H1 (cell line): Measurements from ENCODE around the gene FNDC1. TPM values are rescaled to one million over a fixed set of nuclear protein-coding genes. Genes with fewer than 3 reads are reported as not detected.

Source experiments
- CTCF ChIA-PET: fragments of 300-600 bp; sonication (Branson Sonifier 250); formaldehyde crosslinking; loops from one replicate; lab custom pipeline; 2021; ENCODE audit not compliant: partially characterized antibody; lab: Charles Lee
- POLR2A ChIA-PET: fragments of 300-600 bp; sonication (Branson Sonifier 250); formaldehyde crosslinking; loops from one replicate; lab custom pipeline; 2021; ENCODE audit warnings: inconsistent platforms; ENCODE audit not compliant: partially characterized antibody; lab: Charles Lee
- DNase-seq, 2 experiments: peaks; one replicate each; pipeline versions ENCODE4 v3.0.0 to v3.0.0-alpha.2; 2010 to 2022; ENCODE audit warnings: low spot score in 2 of 2, low read depth in 1 of 2, mixed read lengths in 1 of 2
- FAIRE-seq: peaks from 2 replicates; lab custom pipeline; 2011; peaks lifted over from hg19 to GRCh38; lab: Jason Lieb, UNC
- H2AFZ ChIP-seq: 2 replicates; pipeline ENCODE4 v1.8.1; 2012; ENCODE audit warnings: low read length, inconsistent platforms
- H2AK5ac ChIP-seq: 2 replicates; pipeline ENCODE4 v1.6.1; 2013; ENCODE audit warnings: low read depth, low read length
- H2BK120ac ChIP-seq: replicated peaks from 2 replicates; pipeline ENCODE3; 2013; ENCODE audit warnings: low read depth, low read length, inconsistent platforms
- H2BK12ac ChIP-seq: 2 replicates; pipeline ENCODE4 v1.6.1; 2013; ENCODE audit warnings: low read depth, low read length
- H2BK15ac ChIP-seq: 2 replicates; pipeline ENCODE4 v1.6.1; 2013; ENCODE audit warnings: low read length
- H2BK20ac ChIP-seq: 2 replicates; pipeline ENCODE4 v1.6.1; 2013; ENCODE audit warnings: low read length
- H2BK5ac ChIP-seq: 2 replicates; pipeline ENCODE4 v1.6.1; 2013; ENCODE audit warnings: low read depth, low read length
- H3K14ac ChIP-seq: 2 replicates; pipeline ENCODE4 v1.6.1; 2013; ENCODE audit warnings: inconsistent platforms; ENCODE audit not compliant: insufficient read length
- H3K18ac ChIP-seq: 2 replicates; pipeline ENCODE4 v1.6.1; 2013; ENCODE audit warnings: low read length; ENCODE audit errors: extremely low read depth
- H3K23ac ChIP-seq: 2 replicates; pipeline ENCODE4 v1.6.1; 2013; ENCODE audit warnings: inconsistent platforms; ENCODE audit not compliant: insufficient read length
- H3K23me2 ChIP-seq: 2 replicates; pipeline ENCODE4 v1.6.1; 2013; ENCODE audit warnings: low read depth, low read length
- H3K27ac ChIP-seq: 2 replicates; pipeline ENCODE4 v1.6.1; 2011; ENCODE audit warnings: low read depth, low read length, inconsistent platforms
- H3K27me3 ChIP-seq, 4 experiments: replicated peaks in 1 of 4; 1 replicate in 1 of 4; 2 replicates in 3 of 4; pipeline versions ENCODE4 v1.6.1 to v1.8.1; 2011 to 2013; ENCODE audit warnings: low read length in 3 of 4, mild to moderate bottlenecking in 3 of 4, inconsistent platforms in 2 of 4, mixed read lengths in 2 of 4, moderate library complexity in 1 of 4; ENCODE audit not compliant: control insufficient read depth in 3 of 4, insufficient read depth in 3 of 4; ENCODE audit errors: extremely low read depth in 1 of 4
- H3K36me3 ChIP-seq, 4 experiments: 2 replicates each; pipeline versions ENCODE4 v1.6.1 to v1.8.1; 2011 to 2013; ENCODE audit warnings: mild to moderate bottlenecking in 4 of 4, low read length in 3 of 4, moderate library complexity in 2 of 4, control low read depth in 1 of 4, inconsistent platforms in 1 of 4; ENCODE audit not compliant: insufficient read depth in 4 of 4, control insufficient read depth in 2 of 4
- H3K4ac ChIP-seq: replicated peaks from 2 replicates; pipeline ENCODE3; 2013; ENCODE audit warnings: low read length, low read depth, mixed read lengths, inconsistent platforms; ENCODE audit not compliant: insufficient read length
- H3K4me1 ChIP-seq, 4 experiments: replicated peaks in 1 of 4; 1 replicate in 1 of 4; 2 replicates in 3 of 4; pipeline versions ENCODE4 v1.6.1 to v1.8.1; 2011 to 2013; ENCODE audit warnings: low read length in 3 of 4, inconsistent platforms in 2 of 4, mixed read lengths in 1 of 4; ENCODE audit not compliant: insufficient read depth in 4 of 4, control insufficient read depth in 3 of 4
- H3K4me2 ChIP-seq, 2 experiments: 2 replicates each; pipeline versions ENCODE4 v1.6.1 to v1.8.1; 2011 to 2013; ENCODE audit warnings: low read depth in 2 of 2, low read length in 2 of 2, control low read depth in 1 of 2, inconsistent platforms in 1 of 2, mild to moderate bottlenecking in 1 of 2; ENCODE audit not compliant: insufficient read depth in 1 of 2
- H3K4me3 ChIP-seq, 4 experiments: fragments of 200-600, 300-600 bp in 1 of 4; sonication (generic), shearing (Covaris generic), sonication (Bioruptor Twin) in 1 of 4; 2 replicates each; pipeline versions ENCODE4 v1.5.1 to v1.8.1; 2011 to 2016; ENCODE audit warnings: low read length in 4 of 4, low read depth in 3 of 4, control low read depth in 2 of 4, inconsistent platforms in 2 of 4, mild to moderate bottlenecking in 2 of 4, mixed read lengths in 1 of 4, moderate library complexity in 1 of 4; ENCODE audit not compliant: insufficient read depth in 2 of 4; ENCODE audit errors: extremely low read depth in 1 of 4
- H3K56ac ChIP-seq: replicated peaks from 2 replicates; pipeline ENCODE3; 2013; ENCODE audit warnings: low read depth, mild to moderate bottlenecking, mixed read lengths, low read length, inconsistent platforms; ENCODE audit not compliant: insufficient read length
- H3K79me1 ChIP-seq: 2 replicates; pipeline ENCODE4 v1.6.1; 2013; ENCODE audit warnings: low read depth, low read length, control low read depth
- H3K79me2 ChIP-seq, 2 experiments: 2 replicates each; pipeline versions ENCODE4 v1.6.1 to v1.8.1; 2012 to 2013; ENCODE audit warnings: low read length in 2 of 2, mild to moderate bottlenecking in 2 of 2, inconsistent platforms in 1 of 2; ENCODE audit not compliant: insufficient read depth in 2 of 2, control insufficient read depth in 1 of 2
- H3K9ac ChIP-seq, 4 experiments: replicated peaks in 1 of 4; 1 replicate in 1 of 4; 2 replicates in 3 of 4; pipeline versions ENCODE4 v1.6.1 to v1.8.1; 2011 to 2013; ENCODE audit warnings: low read depth in 3 of 4, low read length in 3 of 4, control low read depth in 2 of 4, mild to moderate bottlenecking in 2 of 4, moderate library complexity in 2 of 4, inconsistent platforms in 1 of 4; ENCODE audit errors: extremely low read depth in 1 of 4
- H3K9me3 ChIP-seq, 2 experiments: 2 replicates each; pipeline versions ENCODE4 v1.6.1 to v1.8.1; 2012 to 2013; ENCODE audit warnings: mild to moderate bottlenecking in 2 of 2, moderate library complexity in 2 of 2, control low read depth in 1 of 2, inconsistent platforms in 1 of 2, low read depth in 1 of 2, low read length in 1 of 2, mixed read lengths in 1 of 2; ENCODE audit not compliant: insufficient read depth in 2 of 2
- H4K20me1 ChIP-seq, 2 experiments: replicated peaks in 1 of 2; 2 replicates each; pipeline versions ENCODE3 to v1.8.1; 2011 to 2013; ENCODE audit warnings: inconsistent platforms in 2 of 2, low read length in 2 of 2, mild to moderate bottlenecking in 1 of 2; ENCODE audit not compliant: insufficient read depth in 2 of 2, control insufficient read depth in 1 of 2
- H4K5ac ChIP-seq: 2 replicates; pipeline ENCODE4 v1.6.1; 2013; ENCODE audit warnings: low read length, low read depth, mixed read lengths, inconsistent platforms; ENCODE audit not compliant: insufficient read length
- H4K8ac ChIP-seq: 2 replicates; pipeline ENCODE4 v1.8.0; 2013; ENCODE audit warnings: mild to moderate bottlenecking, moderate library complexity, low read length, inconsistent platforms; ENCODE audit not compliant: insufficient read depth; ENCODE audit errors: extremely low read depth
- H4K91ac ChIP-seq: replicated peaks from 2 replicates; pipeline ENCODE3; 2013; ENCODE audit warnings: low read length, mixed read lengths, inconsistent platforms; ENCODE audit not compliant: insufficient read length
- CBX8 ChIP-seq: fragments of 300-800, 300-1000 bp; sonication (generic); IDR thresholded peaks from 2 replicates; pipeline ENCODE4 v1.7.1; 2016; ENCODE audit warnings: low read depth, low read length, borderline replicate concordance
- FOSL1 ChIP-seq: IDR thresholded peaks from 2 replicates; pipeline ENCODE4 v1.6.1; 2011; ENCODE audit warnings: mild to moderate bottlenecking, low read depth, low read length, moderate library complexity; ENCODE audit not compliant: insufficient read depth
- KDM5A ChIP-seq: fragments of 200-600 bp; IDR thresholded peaks from 2 replicates; pipeline ENCODE4 v1.7.1; 2012; ENCODE audit warnings: mild to moderate bottlenecking, low read length, inconsistent platforms, mixed read lengths
- NANOG ChIP-seq: IDR thresholded peaks from 2 replicates; pipeline ENCODE4 v1.6.1; 2011; ENCODE audit warnings: low read length, low read depth, mild to moderate bottlenecking, inconsistent platforms; ENCODE audit not compliant: insufficient read depth, poor library complexity, severe bottlenecking
- POLR2A ChIP-seq, 2 experiments: IDR thresholded peaks; 1 replicate in 1 of 2; 2 replicates in 1 of 2; pipeline ENCODE4 v1.6.1; 2011; ENCODE audit warnings: low read depth in 2 of 2, low read length in 2 of 2, mild to moderate bottlenecking in 2 of 2; ENCODE audit errors: control extremely low read depth in 1 of 2
- POU5F1 ChIP-seq: IDR thresholded peaks from 2 replicates; pipeline ENCODE4 v1.6.1; 2011; ENCODE audit warnings: low read depth, mild to moderate bottlenecking, low read length, moderate library complexity
- RXRA ChIP-seq: IDR thresholded peaks from 2 replicates; pipeline ENCODE4 v1.6.1; 2011; ENCODE audit warnings: low read depth, mild to moderate bottlenecking, low read length, moderate library complexity; ENCODE audit not compliant: insufficient read depth
- SP4 ChIP-seq: IDR thresholded peaks from 2 replicates; pipeline ENCODE4 v1.6.1; 2012; ENCODE audit warnings: low read length, inconsistent platforms
- SUZ12 ChIP-seq: fragments of 200-600 bp; sonication (generic); IDR thresholded peaks from 2 replicates; pipeline ENCODE4 v1.6.1; 2012; ENCODE audit warnings: mild to moderate bottlenecking, inconsistent platforms, low read length, moderate library complexity, mixed read lengths
- WGBS, 2 experiments: shearing (Covaris generic) in 1 of 2; methylation state at CpG; one replicate each; pipeline versions ENCODE4 v1.1.6 to v1.1.7; 2013 to 2015; ENCODE audit warnings: low lambda C conversion rate in 2 of 2, mixed read lengths in 2 of 2, inconsistent platforms in 1 of 2, low coverage in 1 of 2, missing lambda C conversion rate in 1 of 2; ENCODE audit not compliant: insufficient replicate concordance in 2 of 2, insufficient coverage in 1 of 2, insufficient read length in 1 of 2; ENCODE audit errors: extremely low coverage in 1 of 2, missing lambda C conversion rate in 1 of 2; 5-methylcytosine and 5-hydroxymethylcytosine counted together
- polyA plus RNA-seq, 7 experiments: library from polyadenylated mRNA; depleted of rRNA in 3 of 7; stranded (reverse) in 5 of 7; unstranded in 2 of 7; fragments of >200 nt in 5 of 7; fragments of 200-250 nt in 2 of 7; gene quantifications; 1 replicate in 5 of 7; 2 replicates in 1 of 7; 4 replicates in 1 of 7; pipeline versions ENCODE4 v1.2.1 to v1.2.3, GENCODE V29; 2011 to 2013; ENCODE audit warnings: missing spikeins in 2 of 7, mixed read lengths in 2 of 7
- total RNA-seq: library from RNA; stranded (reverse); fragmentation: NEBNext Ultra II Directional; extraction: Animal tissue kit (Norgen Biotek cat#: 25700); gene quantifications from 2 replicates; pipeline ENCODE4 v1.2.1, GENCODE V29; 2021
- TF ChIP-seq, protein P1 (sequence below): IDR thresholded peaks from 2 replicates; pipeline ENCODE4 v1.6.1; 2011; ENCODE audit warnings: low read length, improper control_type of control experiment
- TF ChIP-seq, protein P2 (sequence below): IDR thresholded peaks from 2 replicates; pipeline ENCODE4 v1.6.1; 2012; ENCODE audit warnings: inconsistent platforms

The FNDC1 gene
- total and polyA plus RNA-seq, 2 of the 8 experiments (the other 6 are each of a cell fraction or from before 2014, with no cell fraction given) = 0.06 to 0.30 TPM

DNA sequence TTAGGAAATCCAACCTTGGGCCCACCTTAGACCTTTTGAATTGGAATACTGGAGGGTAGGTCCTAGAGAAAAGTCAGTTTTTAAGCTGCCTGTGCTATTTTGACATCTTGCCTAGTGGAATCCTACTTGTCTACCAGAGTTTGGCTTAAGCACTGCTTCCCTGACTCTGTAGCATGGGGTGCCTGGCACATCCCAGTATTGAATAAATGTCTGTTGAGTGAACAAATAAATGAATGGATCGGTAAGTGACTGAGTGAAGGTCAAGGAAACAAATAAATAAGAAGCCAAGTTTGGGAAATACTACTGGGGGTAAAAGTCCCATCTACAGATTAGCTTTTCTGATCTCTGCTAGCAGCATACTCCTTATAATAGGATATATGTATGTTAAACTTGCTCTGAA is 140.5 kb downstream of the FNDC1 start:
- no peak overlapping the region for H3K4me3 ChIP-seq
- no peak overlapping the region for H2BK12ac ChIP-seq
- H3K56ac ChIP-seq = no peak overlapping the region
- H3K18ac ChIP-seq = no peak overlapping the region
- H2AK5ac ChIP-seq = no peak overlapping the region
- FAIRE-seq (no peak), DNase-seq (no peak)
- ChIA-PET CTCF (interaction anchor here (1.2 kb wide), 1 partner anchor 55 kb away, joined by 3 read pairs; no protein-coding TSS in a partner anchor), POLR2A (no interaction called here)
- H4K5ac ChIP-seq = no peak overlapping the region
- no peak overlapping the region for H3K9ac ChIP-seq
- H2BK20ac ChIP-seq = no peak overlapping the region
- no peak overlapping the region for H3K4me2 ChIP-seq
- H2BK15ac ChIP-seq = no peak overlapping the region
- H3K4ac ChIP-seq = no peak overlapping the region
- no peaks in the 10 kb centered on the region for H3K79me1 ChIP-seq
- TF ChIP-seq, protein P1, sequence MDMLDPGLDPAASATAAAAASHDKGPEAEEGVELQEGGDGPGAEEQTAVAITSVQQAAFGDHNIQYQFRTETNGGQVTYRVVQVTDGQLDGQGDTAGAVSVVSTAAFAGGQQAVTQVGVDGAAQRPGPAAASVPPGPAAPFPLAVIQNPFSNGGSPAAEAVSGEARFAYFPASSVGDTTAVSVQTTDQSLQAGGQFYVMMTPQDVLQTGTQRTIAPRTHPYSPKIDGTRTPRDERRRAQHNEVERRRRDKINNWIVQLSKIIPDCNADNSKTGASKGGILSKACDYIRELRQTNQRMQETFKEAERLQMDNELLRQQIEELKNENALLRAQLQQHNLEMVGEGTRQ = no peak
- no peak for TF ChIP-seq POLR2A (IDR thresholded peaks at IDR 0.05; ENCODE audit: control extremely low read depth in 1 of 2, low read depth in 2 of 2, low read length in 2 of 2)
- no peak for TF ChIP-seq FOSL1
- no peak for TF ChIP-seq NANOG
- no peak for TF ChIP-seq KDM5A
- TF ChIP-seq SP4 = no peak
- TF ChIP-seq SUZ12 = no peak
- no peak for TF ChIP-seq RXRA
- TF ChIP-seq, protein P2, sequence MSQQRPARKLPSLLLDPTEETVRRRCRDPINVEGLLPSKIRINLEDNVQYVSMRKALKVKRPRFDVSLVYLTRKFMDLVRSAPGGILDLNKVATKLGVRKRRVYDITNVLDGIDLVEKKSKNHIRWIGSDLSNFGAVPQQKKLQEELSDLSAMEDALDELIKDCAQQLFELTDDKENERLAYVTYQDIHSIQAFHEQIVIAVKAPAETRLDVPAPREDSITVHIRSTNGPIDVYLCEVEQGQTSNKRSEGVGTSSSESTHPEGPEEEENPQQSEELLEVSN = no peak
- TF ChIP-seq POU5F1 = no peak
- TF ChIP-seq CBX8 = no peak
- no peak overlapping the region for H4K91ac ChIP-seq
- H3K23me2 ChIP-seq = no peaks in the 10 kb centered on the region
- H3K36me3 ChIP-seq = no peaks in the 10 kb centered on the region
- no peak overlapping the region for H3K23ac ChIP-seq
- H2BK5ac ChIP-seq = no peak overlapping the region
- H3K14ac ChIP-seq = no peak overlapping the region
- no peaks in the 10 kb centered on the region for H3K79me2 ChIP-seq
- H3K4me1 ChIP-seq = no peaks in the 10 kb centered on the region
- H3K27ac ChIP-seq = no peak overlapping the region
- no peak overlapping the region for H4K8ac ChIP-seq
- no peak overlapping the region for H2AFZ ChIP-seq
- no peaks in the 10 kb centered on the region for H4K20me1 ChIP-seq
- no peaks in the 10 kb centered on the region for H3K27me3 ChIP-seq
- peaks cover 77 to 82% of the 10 kb centered on the region in 2 experiments for H3K9me3 ChIP-seq
- no peak overlapping the region for H2BK120ac ChIP-seq
- WGBS, 2 experiments = 81% methylated on average over 1 of the region's 1 CpG; no CpG with 5 or more reads in 1 of the 2 experiments
